Measurements from ENCODE around the gene FBN3. TPM values are rescaled to one million over a fixed set of nuclear protein-coding genes. Genes with fewer than 3 reads are reported as not detected.

The FBN3 gene
- total and polyA plus RNA-seq, 11 donors, result 0.32 TPM; not detected in 10

DNA sequence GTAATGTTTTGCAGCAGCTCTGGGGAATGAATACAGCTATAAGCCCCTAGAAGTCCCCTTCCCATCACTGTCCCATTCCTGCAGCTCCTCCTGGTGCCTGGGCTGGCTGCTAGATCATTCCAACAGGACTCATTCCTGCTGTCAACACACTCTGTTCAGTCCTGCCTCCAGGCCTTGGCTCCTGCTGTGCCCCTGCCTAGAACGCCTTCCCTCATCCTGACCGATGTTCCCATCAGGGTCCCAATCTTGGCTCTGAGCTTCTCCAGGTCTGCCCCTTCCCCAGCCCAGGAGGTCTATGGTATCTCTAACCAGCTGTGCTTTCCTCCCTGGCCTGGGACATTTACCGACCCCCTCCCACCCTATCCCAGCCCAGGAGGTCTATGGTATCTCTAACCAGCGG lies 48.1 kb downstream of the FBN3 start:
- intact Hi-C loops (cut with DNase I), result no loop called here
- Histone ChIP-seq H3K27ac (no peak overlapping the region), H3K27me3 (no peaks in the 10 kb centered on the region), H3K4me3 (no peak overlapping the region), H3K4me1 (no peaks in the 10 kb centered on the region), H3K36me3 (no peaks in the 10 kb centered on the region), H3K9me3 (peaks cover 0 to 18% (median 9%) of the 10 kb centered on the region in 12 donors)
- ATAC-seq (no peak), DNase-seq (no peak)
- TF ChIP-seq, protein P1, sequence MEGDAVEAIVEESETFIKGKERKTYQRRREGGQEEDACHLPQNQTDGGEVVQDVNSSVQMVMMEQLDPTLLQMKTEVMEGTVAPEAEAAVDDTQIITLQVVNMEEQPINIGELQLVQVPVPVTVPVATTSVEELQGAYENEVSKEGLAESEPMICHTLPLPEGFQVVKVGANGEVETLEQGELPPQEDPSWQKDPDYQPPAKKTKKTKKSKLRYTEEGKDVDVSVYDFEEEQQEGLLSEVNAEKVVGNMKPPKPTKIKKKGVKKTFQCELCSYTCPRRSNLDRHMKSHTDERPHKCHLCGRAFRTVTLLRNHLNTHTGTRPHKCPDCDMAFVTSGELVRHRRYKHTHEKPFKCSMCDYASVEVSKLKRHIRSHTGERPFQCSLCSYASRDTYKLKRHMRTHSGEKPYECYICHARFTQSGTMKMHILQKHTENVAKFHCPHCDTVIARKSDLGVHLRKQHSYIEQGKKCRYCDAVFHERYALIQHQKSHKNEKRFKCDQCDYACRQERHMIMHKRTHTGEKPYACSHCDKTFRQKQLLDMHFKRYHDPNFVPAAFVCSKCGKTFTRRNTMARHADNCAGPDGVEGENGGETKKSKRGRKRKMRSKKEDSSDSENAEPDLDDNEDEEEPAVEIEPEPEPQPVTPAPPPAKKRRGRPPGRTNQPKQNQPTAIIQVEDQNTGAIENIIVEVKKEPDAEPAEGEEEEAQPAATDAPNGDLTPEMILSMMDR (IDR thresholded peaks at IDR 0.05), result no peak
- no peak for TF ChIP-seq POLR2A (IDR thresholded peaks at IDR 0.05)
- WGBS, 4 donors, result 70 to 79% (median 76%) methylated on average over 4 of the region's 4 CpGs

DNA sequence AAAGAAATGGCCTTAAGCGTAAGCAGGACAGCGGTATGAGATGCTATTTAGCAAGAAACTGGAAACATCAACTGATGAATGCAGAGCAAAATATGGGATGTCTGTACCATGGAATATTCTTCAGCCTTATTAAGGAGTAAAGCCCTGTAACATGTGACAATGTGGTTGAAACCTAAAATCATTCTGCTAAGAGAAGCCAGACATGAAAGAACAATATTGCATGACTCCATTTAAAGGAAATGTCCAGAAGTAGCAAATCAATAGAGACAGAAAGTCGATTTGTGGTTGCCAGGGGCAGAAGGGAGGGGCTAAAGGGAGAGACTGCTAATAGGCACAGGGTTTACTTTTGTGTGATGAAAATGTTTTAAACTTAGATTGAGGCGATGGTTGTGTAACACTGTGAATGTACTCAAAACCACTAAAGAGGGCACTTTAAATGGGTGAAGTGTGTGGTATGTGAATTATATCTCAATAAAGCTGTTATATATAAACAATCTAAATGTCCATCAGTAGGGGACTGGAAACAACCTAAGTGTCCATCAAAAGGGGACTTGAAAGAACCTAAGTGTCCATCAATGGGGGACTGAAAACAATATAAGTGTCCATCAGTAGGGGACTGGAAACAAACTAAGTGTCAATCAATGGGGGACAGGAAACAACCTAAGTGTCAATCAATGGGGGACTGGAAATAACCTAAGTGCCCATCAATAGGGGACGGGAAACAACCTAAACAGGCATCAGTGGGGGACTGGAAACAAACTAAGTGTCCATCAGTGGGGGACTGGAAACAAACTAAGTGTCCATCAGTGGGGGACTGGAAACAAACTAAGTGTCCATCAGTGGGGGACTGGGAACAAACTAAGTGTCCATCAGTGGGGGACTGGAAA lies 51.5 kb downstream of the FBN3 start:
- DNase-seq (no peak), ATAC-seq (no peak)
- no peaks in the 10 kb centered on the region for H3K27me3 ChIP-seq
- H3K36me3 ChIP-seq, result no peaks in the 10 kb centered on the region
- H3K27ac ChIP-seq, result no peak overlapping the region
- 79 to 86% (median 85%) methylated on average over 5 of the region's 5 CpGs for WGBS, 4 donors
- peaks cover 0 to 44% (median 31%) of the 10 kb centered on the region in 12 donors for H3K9me3 ChIP-seq
- TF ChIP-seq, protein P1 (IDR thresholded peaks at IDR 0.05), result no peak
- no peak for TF ChIP-seq POLR2A (IDR thresholded peaks at IDR 0.05)
- H3K4me3 ChIP-seq, result no peak overlapping the region
- intact Hi-C loops (cut with DNase I), result no loop called here
- no peaks in the 10 kb centered on the region for H3K4me1 ChIP-seq

DNA sequence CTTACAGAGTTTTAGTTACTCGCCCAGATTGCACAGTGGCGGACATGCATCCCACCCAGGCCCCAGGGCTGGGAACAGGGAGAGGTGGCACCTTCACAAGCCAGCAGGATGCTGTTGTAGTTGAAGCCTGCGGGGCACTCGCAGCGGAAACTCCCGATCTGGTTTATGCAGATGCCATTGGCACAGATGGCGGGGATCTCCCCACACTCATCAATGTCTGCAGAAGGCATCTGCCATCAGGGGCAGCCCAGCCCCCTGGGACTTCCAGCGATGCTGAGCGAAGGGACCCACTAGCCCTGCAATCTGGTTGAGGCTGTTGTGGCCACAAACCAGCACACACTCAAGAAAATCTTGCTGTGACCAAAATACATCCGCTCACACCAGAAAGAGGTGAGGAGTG lies 52.2 kb downstream of the FBN3 start:
- TF ChIP-seq POLR2A (IDR thresholded peaks at IDR 0.05), result no peak
- TF ChIP-seq, protein P1 (IDR thresholded peaks at IDR 0.05), result no peak
- H3K27ac ChIP-seq, result no peak overlapping the region
- H3K9me3 ChIP-seq, result peaks cover 0 to 48% (median 31%) of the 10 kb centered on the region in 12 donors

DNA sequence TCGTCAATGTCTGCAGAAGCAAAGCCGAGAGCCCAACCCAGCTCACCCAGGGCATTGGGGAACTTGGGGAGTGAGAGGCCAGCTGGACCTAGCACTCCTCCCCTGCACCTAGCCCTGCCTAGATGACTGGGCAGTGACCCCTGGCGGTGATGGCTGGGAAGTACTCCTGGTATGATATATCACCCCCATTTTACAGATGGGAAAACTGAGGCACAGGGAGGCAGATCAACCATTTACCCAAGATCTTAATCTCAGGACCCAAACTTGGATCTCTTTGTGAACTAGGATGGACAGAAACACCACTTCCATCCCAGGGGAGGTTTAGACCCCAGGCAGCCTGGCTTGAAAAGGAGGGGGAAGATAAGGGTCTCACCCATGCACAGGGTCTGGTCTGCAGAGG lies 53.3 kb downstream of the FBN3 start:
- WGBS, 4 donors, result 95 to 100% (median 97%) methylated on average over 2 to 3 of the region's 3 CpGs
- DNase-seq (no peak), ATAC-seq (no peak)
- Histone ChIP-seq H3K27me3 (peaks cover 0 to under 1% (median 0%) of the 10 kb centered on the region in 9 donors), H3K4me1 (no peaks in the 10 kb centered on the region), H3K4me3 (no peak overlapping the region), H3K36me3 (no peaks in the 10 kb centered on the region), H3K27ac (no peak overlapping the region), H3K9me3 (peaks cover 0 to 50% (median 31%) of the 10 kb centered on the region in 12 donors)
- TF ChIP-seq, protein P1 (IDR thresholded peaks at IDR 0.05), result no peak
- TF ChIP-seq POLR2A (IDR thresholded peaks at IDR 0.05), result no peak
- intact Hi-C loops (cut with DNase I), result no loop called here

More for the DNA sequence above, 52.2 kb downstream of the FBN3 start:
- 90 to 99% (median 91%) methylated on average over 9 to 10 of the region's 10 CpGs for WGBS, 4 donors
- DNase-seq (no peak), ATAC-seq (no peak)
- no peaks in the 10 kb centered on the region for H3K36me3 ChIP-seq
- H3K4me1 ChIP-seq, result no peaks in the 10 kb centered on the region
- no peak overlapping the region for H3K4me3 ChIP-seq
- no peaks in the 10 kb centered on the region for H3K27me3 ChIP-seq
- intact Hi-C loops (cut with DNase I), result no loop called here

Measured in heart left ventricle (tissue), 16 donors.